ENCODE results near the gene AEN.

DNA sequence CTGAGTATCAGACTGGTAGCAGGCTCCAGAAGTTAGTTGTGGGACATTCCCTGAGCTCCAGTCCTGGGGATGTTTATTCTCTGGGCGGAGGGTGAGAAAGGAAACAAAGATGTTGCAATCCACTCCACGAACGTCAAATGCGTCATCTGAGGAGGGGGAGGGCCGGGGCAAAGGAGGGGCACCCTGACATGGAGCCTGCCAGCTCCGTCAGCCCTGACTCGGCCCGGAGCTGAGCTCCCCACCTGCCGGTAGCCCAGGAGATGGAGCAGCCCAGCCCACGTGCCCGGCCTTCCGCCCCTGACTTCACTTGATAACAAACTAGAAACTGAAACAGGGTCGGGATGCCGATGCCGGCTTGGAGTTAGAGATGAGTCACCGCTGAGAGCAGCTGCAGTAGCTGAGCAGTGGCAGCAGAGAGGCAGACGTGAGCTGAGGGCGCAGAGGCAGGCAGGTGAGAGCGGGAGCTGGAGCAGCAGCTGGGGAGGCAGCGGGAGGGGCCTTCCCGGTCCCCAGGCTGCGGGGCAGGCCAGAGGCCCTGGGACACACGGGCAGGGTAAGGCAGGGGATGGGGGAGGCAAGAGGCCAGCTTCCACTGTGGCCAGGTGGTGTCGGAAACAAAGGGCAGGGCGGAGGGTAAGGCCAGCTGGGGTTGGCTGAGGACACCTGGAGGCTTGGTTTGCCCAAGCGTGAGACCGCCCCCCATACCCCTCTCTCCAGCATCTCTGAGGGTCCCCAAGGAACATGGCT, 17.7 kb downstream of the AEN start, which contains the start of gene ISG20:
- TF ChIP-seq, protein P1, sequence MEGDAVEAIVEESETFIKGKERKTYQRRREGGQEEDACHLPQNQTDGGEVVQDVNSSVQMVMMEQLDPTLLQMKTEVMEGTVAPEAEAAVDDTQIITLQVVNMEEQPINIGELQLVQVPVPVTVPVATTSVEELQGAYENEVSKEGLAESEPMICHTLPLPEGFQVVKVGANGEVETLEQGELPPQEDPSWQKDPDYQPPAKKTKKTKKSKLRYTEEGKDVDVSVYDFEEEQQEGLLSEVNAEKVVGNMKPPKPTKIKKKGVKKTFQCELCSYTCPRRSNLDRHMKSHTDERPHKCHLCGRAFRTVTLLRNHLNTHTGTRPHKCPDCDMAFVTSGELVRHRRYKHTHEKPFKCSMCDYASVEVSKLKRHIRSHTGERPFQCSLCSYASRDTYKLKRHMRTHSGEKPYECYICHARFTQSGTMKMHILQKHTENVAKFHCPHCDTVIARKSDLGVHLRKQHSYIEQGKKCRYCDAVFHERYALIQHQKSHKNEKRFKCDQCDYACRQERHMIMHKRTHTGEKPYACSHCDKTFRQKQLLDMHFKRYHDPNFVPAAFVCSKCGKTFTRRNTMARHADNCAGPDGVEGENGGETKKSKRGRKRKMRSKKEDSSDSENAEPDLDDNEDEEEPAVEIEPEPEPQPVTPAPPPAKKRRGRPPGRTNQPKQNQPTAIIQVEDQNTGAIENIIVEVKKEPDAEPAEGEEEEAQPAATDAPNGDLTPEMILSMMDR (IDR thresholded peaks at IDR 0.05) = peak in 2 of 3 experiments; percentile 37 to 51
- TF ChIP-seq POLR2AphosphoS5 (IDR thresholded peaks at IDR 0.05; ENCODE audit: insufficient read depth in 1 of 2, low read depth in 1 of 2) (peak; percentile 99), POLR2A (IDR thresholded peaks at IDR 0.05) (peak in 1 of 2 donors; percentile 56)
